ENCODE measurements around the gene RSPH10B.
"Not testable (repeated sequence)": the region's sequence is repeated elsewhere in the genome, so short reads cannot be mapped to it uniquely, and the experiment has no call there.

Gene RSPH10B
- 0 reads per million in 2 donors for total RNA-seq

DNA sequence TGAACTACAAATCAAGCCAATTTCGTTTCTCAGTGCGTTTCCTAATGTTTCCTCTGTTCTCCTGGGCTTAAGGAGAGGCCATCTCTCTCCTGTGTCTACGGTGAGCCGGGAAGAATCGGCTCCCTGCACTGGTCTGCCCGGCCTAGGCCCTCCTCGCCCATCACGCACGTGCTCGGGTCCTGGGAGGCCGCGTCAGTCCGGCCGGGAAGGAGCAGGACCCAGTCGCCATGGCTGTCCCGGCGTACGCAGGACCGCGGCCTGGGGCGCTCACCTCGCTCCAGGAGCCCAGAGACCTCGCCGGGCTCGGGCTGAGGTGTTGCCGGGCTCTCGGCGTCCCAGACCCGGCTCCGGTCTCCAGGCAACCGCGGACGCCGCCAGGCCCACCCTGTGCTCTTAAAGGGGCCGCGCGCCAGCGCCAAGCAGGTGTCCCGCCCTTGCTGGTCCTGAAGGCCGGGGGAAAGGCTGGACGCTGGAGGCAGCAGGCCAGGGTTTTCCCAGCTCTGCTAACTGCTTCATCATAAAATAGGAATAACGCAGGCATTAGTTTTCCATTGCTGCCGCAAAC lies at the start of gene RSPH10B:
TSS of gene RSPH10B (minus strand) at position 343 of the 565 bp plus-strand sequence. CDS start 3,573 bp downstream, outside the sequence.
- not testable (repeated sequence) for DNase-seq

GRCh38 chr7:6016653-6016966 lies 46.1 kb upstream of the RSPH10B start:
- no peak for DNase-seq

GRCh38 chr7:6015917-6016652 lies 45.6 kb upstream of the RSPH10B start:
- peak in 1 of 5 experiments; percentile 57 for DNase-seq

- DNase-seq = peak in 1 of 5 experiments; percentile 60
These were observed 42.0 kb upstream of the RSPH10B start for GRCh38 chr7:6012355-6013104.

GRCh38 chr7:6011541-6011940 lies 41.1 kb upstream of the RSPH10B start:
- no peak for DNase-seq

DNA sequence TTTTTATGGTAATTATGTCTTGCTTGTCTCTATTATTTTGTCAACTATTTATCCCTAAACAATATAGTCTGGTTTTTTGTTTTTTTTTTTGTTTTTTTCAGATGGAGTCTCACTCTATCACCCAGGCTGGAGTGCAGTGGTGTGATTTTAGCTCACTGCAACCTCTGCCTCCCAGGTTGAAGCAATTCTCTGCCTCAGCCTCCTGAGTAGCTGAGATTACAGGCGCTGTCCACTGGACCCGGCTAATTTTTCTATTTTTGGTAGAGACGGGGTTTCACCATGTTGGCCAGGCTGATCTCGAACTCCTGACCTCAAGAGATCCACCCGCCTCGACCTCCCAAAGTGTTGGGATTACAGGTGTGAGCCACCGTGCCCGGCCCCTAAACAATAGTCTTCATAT lies 39.9 kb upstream of the RSPH10B start:
- DNase-seq = not testable (repeated sequence)

DNA sequence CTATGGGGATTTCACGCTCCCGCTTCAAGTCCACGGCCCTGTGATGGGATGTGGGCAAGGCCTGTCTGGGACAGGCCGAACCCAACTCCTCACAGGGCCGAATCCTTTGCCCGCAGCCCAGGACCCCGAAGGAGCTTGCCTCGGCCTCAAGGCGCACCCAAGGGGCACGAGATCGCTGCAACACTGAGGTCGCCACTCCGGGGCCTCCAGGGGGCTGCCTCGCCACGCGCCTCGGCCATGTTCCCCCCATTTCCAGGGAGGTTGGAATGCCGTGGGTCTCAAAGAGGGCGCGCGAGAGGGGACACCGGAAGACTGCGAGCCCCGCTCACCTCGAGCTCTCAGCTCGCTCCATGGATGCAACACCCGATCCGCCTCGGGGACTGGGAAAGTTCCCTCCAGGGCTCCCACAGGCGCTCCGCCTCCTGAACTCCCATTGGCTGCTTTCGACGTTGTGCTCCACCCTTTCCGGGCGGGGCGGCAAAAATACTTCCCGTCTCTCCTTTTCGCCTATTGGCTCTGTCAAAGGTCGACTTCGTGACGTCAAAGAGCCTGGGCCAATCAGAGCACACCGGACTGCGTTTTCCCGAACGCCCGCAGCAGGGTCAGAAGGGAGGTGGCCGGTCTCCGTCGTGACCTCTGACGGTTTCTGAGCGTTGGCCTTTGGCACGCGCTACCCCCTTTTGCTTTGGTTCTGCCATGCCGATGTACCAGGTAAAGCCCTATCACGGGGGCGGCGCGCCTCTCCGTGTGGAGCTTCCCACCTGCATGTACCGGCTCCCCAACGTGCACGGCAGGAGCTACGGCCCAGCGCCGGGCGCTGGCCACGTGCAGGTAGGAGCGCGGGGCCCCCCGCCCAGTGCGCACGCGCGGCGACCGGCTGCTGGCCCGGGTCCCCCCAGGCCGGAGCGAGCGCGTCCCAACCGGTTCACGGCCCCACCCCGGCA lies 38.5 kb upstream of the RSPH10B start, which contains the start of the genes AIMP2 and PMS2:
TSS of gene AIMP2 (plus strand) at position 605 of the 944 bp plus-strand sequence. CDS start at position 697, 92 bp downstream.
TSS of gene PMS2 (minus strand) at position 382 of the 944 bp plus-strand sequence. CDS start at position 352, 30 bp downstream.
- DNase-seq = peak; percentile 83 to 96 (median 94)

- not testable (repeated sequence) for DNase-seq
These were observed 37.5 kb upstream of the RSPH10B start for GRCh38 chr7:6007835-6008590.

GRCh38 chr7:6007386-6007785 lies 36.9 kb upstream of the RSPH10B start:
- no peak for DNase-seq

DNA sequence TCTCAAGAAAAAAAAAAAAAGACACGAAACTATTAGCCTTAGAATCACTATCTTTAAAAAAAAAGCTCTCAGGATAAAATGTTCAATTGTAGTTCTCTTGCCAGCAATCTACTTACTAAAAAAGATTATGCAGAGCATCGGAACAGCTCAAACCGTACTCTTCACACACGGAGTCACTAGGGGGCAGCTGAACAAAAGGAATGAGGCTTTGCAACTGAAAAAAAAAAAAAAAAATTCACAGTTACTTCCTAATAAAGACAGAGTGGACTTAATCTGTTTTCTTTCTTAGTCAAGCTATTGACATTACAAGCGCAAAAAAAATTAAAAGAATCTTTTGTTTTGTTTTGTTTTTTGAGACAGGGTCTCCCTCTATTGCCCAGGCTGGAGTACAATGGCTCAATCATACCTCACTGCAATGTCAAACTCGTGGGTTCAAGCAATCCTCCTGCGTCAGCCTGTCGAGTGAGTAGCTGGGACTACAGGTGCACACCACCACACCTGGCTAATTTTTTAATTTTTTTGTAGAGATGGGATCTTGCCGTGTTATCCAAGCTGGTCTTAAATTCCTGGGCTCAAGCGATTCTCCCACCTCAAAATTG lies 26.8 kb upstream of the RSPH10B start:
- peak in 3 of 5 experiments; percentile 26 to 67 (median 29) for DNase-seq

- DNase-seq = not testable (repeated sequence)
These were observed 16.6 kb upstream of the RSPH10B start for GRCh38 chr7:5987061-5987460.

GRCh38 chr7:5979680-5980314 lies 9.3 kb upstream of the RSPH10B start:
- not testable (repeated sequence) for DNase-seq

- DNase-seq = not testable (repeated sequence)
These were observed 3.1 kb upstream of the RSPH10B start for GRCh38 chr7:5973580-5973979.

GRCh38 chr7:5963810-5964209 lies 6.7 kb downstream of the RSPH10B start:
- not testable (repeated sequence) for DNase-seq

DNA sequence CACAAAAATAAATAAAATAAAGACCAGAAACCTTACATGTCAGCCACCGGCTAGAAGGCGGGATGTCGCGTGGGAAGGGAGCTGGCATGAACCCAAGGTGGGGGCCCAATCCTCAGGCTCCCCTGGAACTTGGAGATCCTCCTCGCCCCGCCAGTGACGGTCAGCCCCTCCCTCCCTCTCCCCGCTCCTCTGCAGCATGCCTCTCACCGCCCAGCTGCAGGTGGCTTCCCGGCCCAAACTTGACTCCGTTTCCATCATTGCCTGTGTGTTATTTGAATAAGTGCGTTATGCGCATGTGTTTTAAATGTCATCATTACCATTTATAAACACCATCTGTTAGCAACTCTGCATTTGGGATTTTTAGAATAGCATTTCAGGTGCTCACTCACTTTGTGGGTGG lies 7.3 kb downstream of the RSPH10B start:
- DNase-seq = not testable (repeated sequence)

DNA sequence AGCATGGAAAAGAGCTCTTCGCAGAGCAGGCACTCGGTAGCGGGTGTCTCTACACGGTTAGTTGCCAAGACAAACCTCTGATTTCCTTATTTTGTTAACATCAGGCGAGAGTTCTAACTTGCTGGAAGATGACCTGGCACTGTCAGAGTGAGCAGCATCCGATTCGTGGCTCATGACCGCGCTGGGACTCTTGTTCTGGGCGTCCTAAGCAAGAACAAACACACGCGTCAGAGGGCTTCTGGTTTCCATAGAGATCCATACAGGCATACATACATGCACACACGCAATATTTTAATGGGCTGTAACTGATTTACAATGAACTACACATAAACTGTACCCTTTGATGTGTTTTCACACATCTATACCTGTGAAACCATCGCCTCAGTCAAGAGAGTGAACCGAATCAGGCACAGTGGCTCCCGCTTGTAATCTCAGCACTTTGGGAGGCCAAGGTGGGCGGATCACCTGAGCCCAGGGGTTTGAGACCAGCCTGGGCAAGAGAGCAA lies 35.5 kb downstream of the RSPH10B start:
- DNase-seq = not testable (repeated sequence)

GRCh38 chr7:5931905-5932644 lies 38.4 kb downstream of the RSPH10B start:
- DNase-seq = not testable (repeated sequence)

GRCh38 chr7:5931250-5931649 lies 39.2 kb downstream of the RSPH10B start:
- not testable (repeated sequence) for DNase-seq

- DNase-seq = not testable (repeated sequence)
These were observed 40.2 kb downstream of the RSPH10B start for GRCh38 chr7:5930290-5930689.

All from T-helper 2 cell (primary cell).